Esophagus squamous epithelium (tissue), 5 donors: ENCODE measurements around the gene NDC1. TPM values are rescaled to one million over a fixed set of nuclear protein-coding genes. Genes with fewer than 3 reads are reported as not detected.

Experiments
- DNase-seq: peaks from one replicate; lab custom pipeline; 2025; lab: John Stamatoyannopoulos, UW
- H3K27ac ChIP-seq, 4 donors: fragments of 200-600 bp; sonication (generic); one replicate each; pipeline ENCODE4 v1.5.1; 2016 to 2019; ENCODE audit warnings: mild to moderate bottlenecking in 1 of 4
- H3K27me3 ChIP-seq, 4 donors: fragments of 200-600 bp; sonication (generic); 1 replicate in 3 of 4; 2 replicates in 1 of 4; pipeline versions ENCODE4 v1.5.1 to v1.6.0; 2017 to 2021; ENCODE audit warnings: antibody characterized with exemption in 1 of 4
- H3K36me3 ChIP-seq, 3 donors: fragments of 200-600 bp; sonication (generic); one replicate each; pipeline ENCODE4 v1.5.1; 2016 to 2019
- H3K4me1 ChIP-seq, 3 donors: fragments of 200-600 bp; sonication (generic); one replicate each; pipeline ENCODE4 v1.5.1; 2017 to 2019
- H3K4me3 ChIP-seq, 4 donors: fragments of 200-600 bp; sonication (generic); 1 replicate in 3 of 4; 2 replicates in 1 of 4; pipeline ENCODE4 v1.5.1; 2016 to 2019; ENCODE audit warnings: mild to moderate bottlenecking in 2 of 4, moderate library complexity in 1 of 4
- H3K9me3 ChIP-seq, 3 donors: fragments of 200-600 bp; sonication (generic); one replicate each; pipeline ENCODE4 v1.5.1; 2016 to 2019
- POLR2A ChIP-seq, 4 donors: fragments of 450-650 bp; IDR thresholded peaks; one replicate each; pipeline ENCODE4 v1.6.1; 2017; ENCODE audit warnings: antibody characterized with exemption in 4 of 4, mild to moderate bottlenecking in 4 of 4, moderate library complexity in 3 of 4
- WGBS, 2 donors: methylation state at CpG; one replicate each; pipeline ENCODE4 v1.1.5; 2018; 5-methylcytosine and 5-hydroxymethylcytosine counted together
- intact Hi-C: fragments of 100-400 bp; cut with DNase I; formaldehyde crosslinking; loops from one replicate; pipeline ENCODE4 v1.15.0; 2022
- total RNA-seq, 4 donors: library from RNA; depleted of rRNA; stranded (reverse); fragments of >200 nt; gene quantifications; one replicate each; pipeline ENCODE4 v1.1.0, GENCODE V29; 2016
- TF ChIP-seq, protein P1 (sequence below), 6 experiments: fragments of 450-650 bp in 4 of 6; fragments of 200-600 bp in 2 of 6; sonication (generic) in 2 of 6; IDR thresholded peaks; one replicate each; pipeline ENCODE4 v1.5.1; 2016 to 2019; ENCODE audit warnings: antibody characterized with exemption in 6 of 6, mild to moderate bottlenecking in 4 of 6, moderate library complexity in 4 of 6
- donor health status: DM: yes; HTN: yes; CAD: no.

Gene NDC1
- total RNA-seq, 4 donors from 2014 or later: 7.2 to 29.1 (median 21.0) TPM

DNA sequence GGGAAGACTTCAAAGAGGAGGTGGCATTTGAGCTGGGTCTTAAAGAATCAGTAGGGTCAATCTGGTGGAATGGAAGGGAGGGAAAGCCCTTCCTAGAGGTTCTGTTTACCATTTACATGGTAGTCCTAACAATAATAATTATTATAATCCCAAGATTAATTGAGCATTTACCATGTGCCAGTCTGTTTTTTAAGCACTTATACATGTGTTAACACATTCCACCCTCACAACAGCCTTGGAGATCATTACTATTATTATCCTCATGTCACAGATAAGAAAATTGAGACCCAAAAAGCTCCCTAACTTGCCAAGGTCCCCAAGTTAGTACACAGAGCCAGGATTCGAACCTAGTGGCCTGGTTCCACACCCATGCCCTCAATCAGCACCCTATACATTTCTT, 109.9 kb downstream of the NDC1 start:
- H3K9me3 ChIP-seq: no peaks in the 10 kb centered on the region
- no peak overlapping the region for H3K4me3 ChIP-seq
- 33 to 56% methylated on average over 1 of the region's 1 CpG for WGBS, 2 donors
- H3K27ac ChIP-seq: no peak overlapping the region
- peaks cover 0 to 24% (median 0%) of the 10 kb centered on the region in 4 donors for H3K27me3 ChIP-seq
- no peak for DNase-seq
- no peaks in the 10 kb centered on the region for H3K4me1 ChIP-seq
- H3K36me3 ChIP-seq: no peaks in the 10 kb centered on the region
- TF ChIP-seq, protein P1, sequence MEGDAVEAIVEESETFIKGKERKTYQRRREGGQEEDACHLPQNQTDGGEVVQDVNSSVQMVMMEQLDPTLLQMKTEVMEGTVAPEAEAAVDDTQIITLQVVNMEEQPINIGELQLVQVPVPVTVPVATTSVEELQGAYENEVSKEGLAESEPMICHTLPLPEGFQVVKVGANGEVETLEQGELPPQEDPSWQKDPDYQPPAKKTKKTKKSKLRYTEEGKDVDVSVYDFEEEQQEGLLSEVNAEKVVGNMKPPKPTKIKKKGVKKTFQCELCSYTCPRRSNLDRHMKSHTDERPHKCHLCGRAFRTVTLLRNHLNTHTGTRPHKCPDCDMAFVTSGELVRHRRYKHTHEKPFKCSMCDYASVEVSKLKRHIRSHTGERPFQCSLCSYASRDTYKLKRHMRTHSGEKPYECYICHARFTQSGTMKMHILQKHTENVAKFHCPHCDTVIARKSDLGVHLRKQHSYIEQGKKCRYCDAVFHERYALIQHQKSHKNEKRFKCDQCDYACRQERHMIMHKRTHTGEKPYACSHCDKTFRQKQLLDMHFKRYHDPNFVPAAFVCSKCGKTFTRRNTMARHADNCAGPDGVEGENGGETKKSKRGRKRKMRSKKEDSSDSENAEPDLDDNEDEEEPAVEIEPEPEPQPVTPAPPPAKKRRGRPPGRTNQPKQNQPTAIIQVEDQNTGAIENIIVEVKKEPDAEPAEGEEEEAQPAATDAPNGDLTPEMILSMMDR (IDR thresholded peaks at IDR 0.05): no peak
- TF ChIP-seq POLR2A (IDR thresholded peaks at IDR 0.05): no peak
- intact Hi-C loops: no loop called here

DNA sequence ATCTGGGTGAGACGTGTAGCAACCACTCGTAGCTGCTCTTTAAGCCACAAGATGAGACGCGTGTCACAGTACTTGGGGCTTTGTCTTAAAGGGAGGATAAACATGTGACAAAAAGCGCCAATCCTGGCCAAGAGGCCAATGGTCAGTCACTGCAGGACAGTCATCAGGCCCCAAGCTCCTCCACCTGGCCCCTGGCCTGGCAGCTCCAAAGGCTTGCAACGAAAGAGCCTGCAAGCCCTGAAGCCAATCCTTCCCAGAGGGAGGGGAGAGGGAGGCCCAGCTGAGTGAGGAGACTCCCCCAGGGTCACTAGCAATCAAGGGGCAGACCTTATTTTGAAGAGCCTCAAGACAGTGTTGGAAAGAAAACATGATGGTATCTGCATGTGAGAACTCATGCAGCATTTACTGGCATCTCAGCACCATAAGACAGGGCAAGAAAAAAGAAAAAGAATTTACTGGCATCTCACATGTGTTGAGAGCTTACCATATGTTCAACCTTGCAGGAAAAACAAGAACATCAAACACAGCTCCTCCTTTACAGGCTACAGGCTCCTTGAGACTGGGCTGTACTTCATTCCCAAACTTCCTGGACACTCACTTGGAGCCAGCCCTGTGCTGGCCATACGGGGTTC, 110.5 kb downstream of the NDC1 start:
- Histone ChIP-seq H3K27ac (no peak overlapping the region), H3K4me1 (no peaks in the 10 kb centered on the region), H3K9me3 (no peaks in the 10 kb centered on the region), H3K36me3 (no peaks in the 10 kb centered on the region), H3K4me3 (no peak overlapping the region), H3K27me3 (peaks cover 0 to 20% (median 0%) of the 10 kb centered on the region in 4 donors)
- intact Hi-C loops: no loop called here
- 85 to 91% methylated on average over 4 to 7 of the region's 7 CpGs for WGBS, 2 donors
- TF ChIP-seq POLR2A (IDR thresholded peaks at IDR 0.05): no peak
- TF ChIP-seq, protein P1 (IDR thresholded peaks at IDR 0.05): no peak
- DNase-seq: no peak

DNA sequence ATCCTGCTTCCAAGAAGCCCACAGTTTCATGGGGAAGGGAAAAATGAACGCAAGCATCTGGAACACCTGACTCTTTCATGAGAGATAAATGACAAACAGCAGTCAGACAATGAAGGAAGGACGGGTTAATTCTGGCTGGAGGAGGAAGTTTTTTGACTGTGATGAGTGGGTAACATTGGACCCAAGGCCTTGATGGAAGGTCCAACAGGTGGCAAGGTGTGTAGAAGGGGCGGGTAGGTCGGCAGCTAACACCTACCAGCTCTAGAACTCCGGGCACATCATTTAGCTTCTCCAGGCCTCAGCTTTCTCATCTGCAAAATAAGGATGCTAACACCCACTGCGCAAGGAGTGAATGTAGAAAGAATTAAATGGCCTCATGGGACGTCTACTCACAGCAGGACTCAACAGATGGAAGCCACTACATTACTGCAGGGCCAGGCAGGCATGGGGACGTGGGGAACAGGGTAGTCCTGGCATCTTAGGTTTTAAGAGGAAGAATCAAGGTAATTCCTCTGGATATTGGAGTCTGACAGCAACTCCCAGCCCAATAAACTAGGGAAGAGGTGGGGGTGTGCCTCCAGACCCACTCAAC, 112.0 kb downstream of the NDC1 start:
- peaks cover 0 to 8% (median 0%) of the 10 kb centered on the region in 4 donors for H3K27me3 ChIP-seq

DNA sequence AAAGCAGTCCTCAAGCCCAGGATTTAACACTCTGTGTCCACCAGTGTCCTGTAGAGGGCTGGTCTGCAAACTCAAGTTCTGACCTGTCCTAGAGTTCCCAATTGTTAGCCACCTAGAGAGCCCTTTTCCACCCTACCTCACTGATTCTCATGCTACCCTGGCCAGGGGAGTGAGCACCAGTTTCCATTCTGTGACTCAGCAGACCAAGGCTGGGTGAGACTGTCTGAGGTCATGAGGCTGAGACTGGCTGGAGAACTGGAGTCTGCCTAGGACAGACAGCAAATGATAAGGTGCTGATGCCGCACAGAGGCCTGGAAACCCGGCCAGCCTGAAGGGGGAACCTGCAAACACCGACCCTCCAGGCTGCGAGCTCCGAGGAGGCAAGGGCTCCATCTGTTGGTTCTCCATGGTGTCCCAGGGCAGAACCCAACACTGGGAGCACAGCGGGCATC, 112.8 kb downstream of the NDC1 start:
- no peak overlapping the region for H3K27ac ChIP-seq
- H3K36me3 ChIP-seq: no peaks in the 10 kb centered on the region
- intact Hi-C loops: no loop called here
- TF ChIP-seq, protein P1 (IDR thresholded peaks at IDR 0.05): no peak
- TF ChIP-seq POLR2A (IDR thresholded peaks at IDR 0.05): no peak
- DNase-seq: no peak
- no peaks in the 10 kb centered on the region for H3K9me3 ChIP-seq
- H3K27me3 ChIP-seq: no peaks in the 10 kb centered on the region
- no peaks in the 10 kb centered on the region for H3K4me1 ChIP-seq
- no peak overlapping the region for H3K4me3 ChIP-seq
- WGBS, 2 donors: 39 to 61% methylated on average over 4 to 6 of the region's 6 CpGs

More for the DNA sequence above, 112.0 kb downstream of the NDC1 start:
- TF ChIP-seq, protein P1 (IDR thresholded peaks at IDR 0.05): no peak
- no peak for TF ChIP-seq POLR2A (IDR thresholded peaks at IDR 0.05)
- intact Hi-C loops: no loop called here
- 72 to 83% methylated on average over 3 to 7 of the region's 8 CpGs for WGBS, 2 donors
- Histone ChIP-seq H3K36me3 (no peaks in the 10 kb centered on the region), H3K27ac (no peak overlapping the region), H3K4me3 (no peak overlapping the region), H3K9me3 (no peaks in the 10 kb centered on the region), H3K4me1 (no peaks in the 10 kb centered on the region)
- DNase-seq: no peak

DNA sequence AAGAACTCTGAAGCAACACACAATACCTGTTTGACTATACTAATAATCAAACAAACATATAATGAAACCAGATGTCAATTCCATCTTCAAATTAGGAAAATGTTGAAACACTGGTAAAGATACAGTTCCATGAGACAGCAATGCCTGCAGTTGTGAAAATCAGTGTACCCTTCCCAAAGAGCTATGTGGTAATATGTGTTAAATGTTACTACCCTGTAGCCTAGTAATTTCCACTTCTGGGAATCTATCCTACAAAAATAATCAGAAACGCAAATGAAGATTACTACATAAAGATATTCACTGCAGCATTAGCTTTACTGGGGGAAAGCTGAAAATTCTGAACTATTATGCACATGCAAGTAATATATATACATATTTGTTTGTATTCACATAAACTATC, 116.1 kb downstream of the NDC1 start:
- Histone ChIP-seq H3K27me3 (peaks cover 0 to 12% (median 0%) of the 10 kb centered on the region in 4 donors), H3K27ac (no peak overlapping the region), H3K9me3 (no peaks in the 10 kb centered on the region), H3K4me3 (no peak overlapping the region), H3K36me3 (no peaks in the 10 kb centered on the region), H3K4me1 (no peaks in the 10 kb centered on the region)
- TF ChIP-seq, protein P1 (IDR thresholded peaks at IDR 0.05): no peak
- TF ChIP-seq POLR2A (IDR thresholded peaks at IDR 0.05): no peak
- no peak for DNase-seq
- intact Hi-C loops: no loop called here
- WGBS, 2 donors: 72 to 75% methylated on average over 1 of the region's 1 CpG
